HL-60/S4 treated with phorbol 12-myristate 13-acetate at 8.2 ng/mL for 4 days and 3 days (cell line): Measurements from ENCODE around the gene STAT1.

Experiments
- in situ Hi-C: fragments of 300-500 bp; cut with MboI; formaldehyde crosslinking; loops from 2 replicates; pipeline ENCODE4 v1.15.0; 2022; ENCODE audit warnings: low sequenced_read_pairs

The STAT1 gene

GRCh38 chr2:191032588-191033429 lies 18.8 kb upstream of the STAT1 start:
- in situ Hi-C loops: no loop called here

GRCh38 chr2:191031256-191031655 lies 17.3 kb upstream of the STAT1 start:
- in situ Hi-C loops: no loop called here

GRCh38 chr2:191030521-191031154 lies 16.7 kb upstream of the STAT1 start:
- in situ Hi-C loops: no loop called here

- in situ Hi-C loops: no loop called here
Observed at GRCh38 chr2:191029280-191029950, 15.4 kb upstream of the STAT1 start.

- in situ Hi-C loops: no loop called here
Observed at GRCh38 chr2:191026377-191026776, 12.4 kb upstream of the STAT1 start.

GRCh38 chr2:191025135-191025534 lies 11.2 kb upstream of the STAT1 start:
- in situ Hi-C loops: no loop called here

- in situ Hi-C loops: no loop called here
Observed at GRCh38 chr2:191023235-191023679, 9.3 kb upstream of the STAT1 start.

GRCh38 chr2:191020742-191021381 lies 6.9 kb upstream of the STAT1 start:
- in situ Hi-C loops: no loop called here

GRCh38 chr2:191020221-191020741 lies 6.3 kb upstream of the STAT1 start:
- in situ Hi-C loops: no loop called here

- in situ Hi-C loops: no loop called here
Observed at GRCh38 chr2:191019376-191019775, 5.4 kb upstream of the STAT1 start.

- in situ Hi-C loops: no loop called here
Observed at GRCh38 chr2:191018643-191019119, 4.7 kb upstream of the STAT1 start.

- in situ Hi-C loops: no loop called here
Observed at GRCh38 chr2:191018048-191018447, 4.1 kb upstream of the STAT1 start.

GRCh38 chr2:191015831-191016230 lies 1.9 kb upstream of the STAT1 start:
- in situ Hi-C loops: no loop called here

- in situ Hi-C loops: no loop called here
Observed at GRCh38 chr2:191015239-191015638, 1.3 kb upstream of the STAT1 start.

GRCh38 chr2:191014653-191015020 lies 666 bp upstream of the STAT1 start:
- in situ Hi-C loops: no loop called here

- in situ Hi-C loops: no loop called here
Observed at GRCh38 chr2:191013682-191013931, 364 bp downstream of the STAT1 start.

GRCh38 chr2:191012845-191013681 lies 908 bp downstream of the STAT1 start:
- in situ Hi-C loops: no loop called here

GRCh38 chr2:191012346-191012745 lies 1.6 kb downstream of the STAT1 start:
- in situ Hi-C loops: no loop called here

- in situ Hi-C loops: no loop called here
Observed at GRCh38 chr2:191010887-191011885, 2.8 kb downstream of the STAT1 start.
